Measurements from ENCODE around the gene MBD3. TPM values are rescaled to one million over a fixed set of nuclear protein-coding genes. Genes with fewer than 3 reads are reported as not detected.

MBD3 gene
- total RNA-seq, 1 experiment from 2014 or later = 128 TPM

- no peak overlapping the region for H2BK20ac ChIP-seq (ENCODE audit: low read depth, low read length, poor library complexity, severe bottlenecking)
- no peaks in the 10 kb centered on the region for H3K79me2 ChIP-seq (ENCODE audit: insufficient read depth, low read length)
- Mint-ChIP-seq H3K36me3 (ENCODE audit: insufficient read depth in 1 of 3, low read depth in 3 of 3) (peaks cover 43 to 76% (median 75%) of the 10 kb centered on the region in 3 experiments; a peak in 6 of 7 replicates), H3K27ac (no peak overlapping the region; a peak in 1 of 7 replicates), H3K27me3 (ENCODE audit: low read depth) (no peaks in the 10 kb centered on the region), H3K4me3 (no peak overlapping the region; a peak in 1 of 5 replicates), H3K4me1 (peaks cover 5 to 19% of the 10 kb centered on the region in 2 experiments), H3K9me3 (no peaks in the 10 kb centered on the region)
- H3K27me3 ChIP-seq (ENCODE audit: insufficient read depth, low read length) = no peaks in the 10 kb centered on the region
- no peak overlapping the region for H3K56ac ChIP-seq (ENCODE audit: insufficient read length, low read depth, low read length)
- H3K23me2 ChIP-seq (ENCODE audit: insufficient read length, low read depth, low read length, poor library complexity, severe bottlenecking) = no peaks in the 10 kb centered on the region
- no peak overlapping the region for H3K14ac ChIP-seq (ENCODE audit: insufficient read depth, low read length)
- H3K4me2 ChIP-seq (ENCODE audit: insufficient read depth, insufficient read length, low read length) = no peak overlapping the region
- H4K20me1 ChIP-seq (ENCODE audit: control insufficient read depth, insufficient read depth, insufficient read length) = no peaks in the 10 kb centered on the region
- H3K27ac ChIP-seq (ENCODE audit: insufficient read length, low read depth, low read length) = no peak overlapping the region
- TF ChIP-seq, protein P1, sequence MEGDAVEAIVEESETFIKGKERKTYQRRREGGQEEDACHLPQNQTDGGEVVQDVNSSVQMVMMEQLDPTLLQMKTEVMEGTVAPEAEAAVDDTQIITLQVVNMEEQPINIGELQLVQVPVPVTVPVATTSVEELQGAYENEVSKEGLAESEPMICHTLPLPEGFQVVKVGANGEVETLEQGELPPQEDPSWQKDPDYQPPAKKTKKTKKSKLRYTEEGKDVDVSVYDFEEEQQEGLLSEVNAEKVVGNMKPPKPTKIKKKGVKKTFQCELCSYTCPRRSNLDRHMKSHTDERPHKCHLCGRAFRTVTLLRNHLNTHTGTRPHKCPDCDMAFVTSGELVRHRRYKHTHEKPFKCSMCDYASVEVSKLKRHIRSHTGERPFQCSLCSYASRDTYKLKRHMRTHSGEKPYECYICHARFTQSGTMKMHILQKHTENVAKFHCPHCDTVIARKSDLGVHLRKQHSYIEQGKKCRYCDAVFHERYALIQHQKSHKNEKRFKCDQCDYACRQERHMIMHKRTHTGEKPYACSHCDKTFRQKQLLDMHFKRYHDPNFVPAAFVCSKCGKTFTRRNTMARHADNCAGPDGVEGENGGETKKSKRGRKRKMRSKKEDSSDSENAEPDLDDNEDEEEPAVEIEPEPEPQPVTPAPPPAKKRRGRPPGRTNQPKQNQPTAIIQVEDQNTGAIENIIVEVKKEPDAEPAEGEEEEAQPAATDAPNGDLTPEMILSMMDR (conservative IDR thresholded peaks at IDR 0.05) = no peak
- no peak overlapping the region for H4K5ac ChIP-seq (ENCODE audit: insufficient read length, low read depth, low read length)
- H3T11ph ChIP-seq (ENCODE audit: low read length) = no peak overlapping the region
- no peak overlapping the region for H4K91ac ChIP-seq (ENCODE audit: insufficient read length, low read depth, low read length)
- peaks cover 4% of the 10 kb centered on the region for H3K79me1 ChIP-seq (ENCODE audit: insufficient read depth, low read depth, low read length, poor library complexity, severe bottlenecking)
- WGBS (ENCODE audit: extremely low coverage, insufficient read length, low lambda C conversion rate) = no CpG with 5 or more reads among the region's 18 CpGs
- no peak overlapping the region for H3K9ac ChIP-seq (ENCODE audit: extremely low read depth, insufficient read length, low read length)
- no peaks in the 10 kb centered on the region for H3K9me3 ChIP-seq (ENCODE audit: control insufficient read depth, low read depth, low read length)
- no peak overlapping the region for H3K18ac ChIP-seq (ENCODE audit: insufficient read length, low read depth, low read length)
- no peak overlapping the region for H3K23ac ChIP-seq (ENCODE audit: insufficient read length, low read depth, low read length)
- H2AK5ac ChIP-seq (ENCODE audit: insufficient read length, low read length) = no peak overlapping the region
- H4K8ac ChIP-seq (replicated peaks; ENCODE audit: insufficient read length, low read depth, low read length) = no peak overlapping the region
- no peak overlapping the region for H2BK5ac ChIP-seq (ENCODE audit: insufficient read length, low read length)
- DNase-seq = no peak
- H2BK15ac ChIP-seq (ENCODE audit: low read depth, low read length) = no peak overlapping the region
- no peaks in the 10 kb centered on the region for H3K4me1 ChIP-seq (ENCODE audit: insufficient read depth, low read length)
- no peak overlapping the region for H2BK12ac ChIP-seq (ENCODE audit: insufficient read length, low read depth, low read length)
- no peak overlapping the region for H2AFZ ChIP-seq (ENCODE audit: low read length)
- no peak overlapping the region for H2BK120ac ChIP-seq (ENCODE audit: low read depth, low read length, poor library complexity, severe bottlenecking)
- H3K4ac ChIP-seq (ENCODE audit: low read depth, low read length) = no peak overlapping the region
These were observed 27.0 kb upstream of the MBD3 start for GRCh38 chr19:1619703-1620102.

Measured in H9 (cell line).